Endothelial cell of umbilical vein (primary cell): ENCODE data around the gene CABLES1. TPM values are rescaled to one million over a fixed set of nuclear protein-coding genes. Genes with fewer than 3 reads are reported as not detected.

Experiments
- BruUV-seq: library from RNA; stranded (reverse); fragments of 400-500 nt; replicated peaks from 2 replicates; lab custom pipeline; 2021; lab: Mats Ljungman, UMichigan
- CTCF ChIA-PET: fragments of 300-600, 350-600 bp; sonication (Branson Sonifier 250); formaldehyde crosslinking; loops from one replicate; lab custom pipeline; 2021; ENCODE audit warnings: antibody characterized with exemption, inconsistent platforms; lab: Charles Lee
- POLR2A ChIA-PET: fragments of 300-600, 350-600 bp; sonication (Branson Sonifier 250); formaldehyde crosslinking; loops from one replicate; lab custom pipeline; 2021; ENCODE audit warnings: antibody characterized with exemption, inconsistent platforms; lab: Charles Lee
- DNase-seq: peaks from one replicate; pipeline ENCODE4 v3.0.0-alpha.2; 2011; ENCODE audit warnings: low read depth, low spot score
- FAIRE-seq: peaks from 2 replicates; lab custom pipeline; 2011; peaks lifted over from hg19 to GRCh38; lab: Jason Lieb, UNC
- H2AFZ ChIP-seq: 2 replicates; pipeline ENCODE4 v1.6.0; 2012; ENCODE audit warnings: low read depth, low read length, control low read depth, inconsistent platforms
- H3K27ac ChIP-seq: 2 replicates; pipeline ENCODE4 v1.5.1; 2011; ENCODE audit warnings: low read depth, mild to moderate bottlenecking, control low read depth, low read length, moderate library complexity; ENCODE audit not compliant: insufficient read depth
- H3K27me3 ChIP-seq, 2 experiments: 2 replicates each; pipeline versions ENCODE4 v1.6.0 to v1.6.1; 2011; ENCODE audit warnings: low read length in 2 of 2, mixed read lengths in 1 of 2; ENCODE audit not compliant: control insufficient read depth in 2 of 2, insufficient read depth in 2 of 2
- H3K36me3 ChIP-seq, 2 experiments: 2 replicates in 1 of 2; 3 replicates in 1 of 2; pipeline ENCODE4 v1.5.1; 2011; ENCODE audit warnings: low read length in 2 of 2, mild to moderate bottlenecking in 1 of 2, moderate library complexity in 1 of 2; ENCODE audit not compliant: control insufficient read depth in 2 of 2, insufficient read depth in 2 of 2; ENCODE audit errors: extremely low read depth in 1 of 2
- H3K4me1 ChIP-seq: 3 replicates; pipeline ENCODE4 v1.5.1; 2011; ENCODE audit warnings: mild to moderate bottlenecking, low read length; ENCODE audit not compliant: control insufficient read depth, insufficient read depth; ENCODE audit errors: extremely low read depth
- H3K4me2 ChIP-seq: 2 replicates; pipeline ENCODE4 v1.6.1; 2011; ENCODE audit warnings: low read length, control low read depth, mixed read lengths; ENCODE audit not compliant: insufficient read depth
- H3K4me3 ChIP-seq, 3 experiments: fragments of 200-600 bp in 1 of 3; sonication (generic), shearing (Covaris generic) in 1 of 3; replicated peaks in 1 of 3; 2 replicates each; pipeline ENCODE4 v1.5.1; 2011 to 2016; ENCODE audit warnings: control low read depth in 3 of 3, low read length in 3 of 3, mild to moderate bottlenecking in 2 of 3, inconsistent platforms in 1 of 3, low read depth in 1 of 3, moderate library complexity in 1 of 3; ENCODE audit not compliant: insufficient read depth in 1 of 3
- H3K79me2 ChIP-seq: 2 replicates; pipeline ENCODE4 v1.6.0; 2012; ENCODE audit warnings: low read length, inconsistent platforms; ENCODE audit not compliant: control insufficient read depth, insufficient read depth
- H3K9ac ChIP-seq: replicated peaks from 2 replicates; pipeline ENCODE3; 2011; ENCODE audit warnings: low read length, control low read depth; ENCODE audit not compliant: insufficient read depth; ENCODE audit errors: extremely low read depth
- H3K9me1 ChIP-seq: replicated peaks from 3 replicates; pipeline ENCODE4 v1.6.0; 2011; ENCODE audit warnings: mild to moderate bottlenecking, low read length; ENCODE audit not compliant: control insufficient read depth, insufficient read depth; ENCODE audit errors: extremely low read depth
- H3K9me3 ChIP-seq: replicated peaks from 2 replicates; pipeline ENCODE4 v1.5.1; 2012; ENCODE audit warnings: low read length, inconsistent platforms; ENCODE audit not compliant: control insufficient read depth, insufficient read depth
- H4K20me1 ChIP-seq: replicated peaks from 2 replicates; pipeline ENCODE3; 2011; ENCODE audit warnings: mild to moderate bottlenecking, low read length; ENCODE audit not compliant: control insufficient read depth, insufficient read depth; ENCODE audit errors: extremely low read depth
- EZH2 ChIP-seq: IDR thresholded peaks from 2 replicates; pipeline ENCODE4 v1.6.1; 2012; ENCODE audit warnings: borderline replicate concordance, low read depth, mild to moderate bottlenecking, moderate library complexity, low read length, inconsistent platforms; ENCODE audit not compliant: severe bottlenecking
- FOS ChIP-seq: IDR thresholded peaks from 2 replicates; pipeline ENCODE4 v1.6.1; 2011; ENCODE audit warnings: mild to moderate bottlenecking, low read length, moderate library complexity, borderline replicate concordance; ENCODE audit not compliant: insufficient read depth
- GATA2 ChIP-seq: IDR thresholded peaks from 2 replicates; pipeline ENCODE4 v1.7.0; 2011; ENCODE audit warnings: low read depth, mild to moderate bottlenecking, moderate library complexity, mixed read lengths, low read length; ENCODE audit not compliant: insufficient read length, insufficient read depth
- JUN ChIP-seq: IDR thresholded peaks from 2 replicates; pipeline ENCODE4 v1.6.1; 2011; ENCODE audit warnings: borderline replicate concordance, low read depth; ENCODE audit not compliant: insufficient read length, insufficient read depth
- MAX ChIP-seq: IDR thresholded peaks from 2 replicates; pipeline ENCODE4 v1.6.1; 2011; ENCODE audit not compliant: insufficient read depth, insufficient read length
- MYC ChIP-seq: IDR thresholded peaks from one replicate; pipeline ENCODE4 v1.6.1; 2011; ENCODE audit warnings: mild to moderate bottlenecking, low read depth, low read length
- POLR2A ChIP-seq: IDR thresholded peaks from 2 replicates; pipeline ENCODE4 v1.6.1; 2012; ENCODE audit warnings: low read depth, mild to moderate bottlenecking, control low read depth, low read length
- POLR2AphosphoS5 ChIP-seq: IDR thresholded peaks from 2 replicates; pipeline ENCODE4 v1.6.1; 2012; ENCODE audit warnings: low read depth, mild to moderate bottlenecking, control low read depth, low read length, moderate library complexity; ENCODE audit not compliant: insufficient read depth
- dilution Hi-C: fragments of 300-500 bp; cut with MboI; formaldehyde crosslinking; loops from one replicate; pipeline ENCODE4 v1.15.0; 2019; ENCODE audit warnings: low sequenced_read_pairs; ENCODE audit not compliant: extremely low pct_ligation_motif_present
- intact Hi-C: fragments of 100-400 bp; cut with micrococcal nuclease; formaldehyde crosslinking; loops from one replicate; pipeline ENCODE4 v1.10.0; 2022
- polyA plus RNA-seq, 4 experiments: library from polyadenylated mRNA; depleted of rRNA in 3 of 4; stranded (reverse) in 3 of 4; unstranded in 1 of 4; fragments of >200 nt; gene quantifications; 2 replicates each; pipeline versions ENCODE4 v1.2.1 to v1.2.3, GENCODE V29; 2011 to 2012; ENCODE audit warnings: missing spikeins in 1 of 4
- total RNA-seq: library from RNA; stranded (reverse); gene quantifications from 2 replicates; pipeline ENCODE4 v1.2.3, GENCODE V29; 2021
- TF ChIP-seq, protein P1 (sequence below), 2 donors: IDR thresholded peaks; 1 replicate in 1 of 2; 2 replicates in 1 of 2; pipeline ENCODE4 v1.5.1; 2011; ENCODE audit warnings: low read length in 2 of 2, mild to moderate bottlenecking in 2 of 2, moderate library complexity in 2 of 2, control low read depth in 1 of 2, inconsistent platforms in 1 of 2, low read depth in 1 of 2; ENCODE audit not compliant: insufficient read depth in 1 of 2; ENCODE audit errors: extremely low read depth in 1 of 2

Gene CABLES1
- total and polyA plus RNA-seq, 2 donors (not counting 3 experiments of a cell fraction or from before 2014, with no cell fraction given): 40.2 to 71.1 TPM

- intact Hi-C loops (no loop called here), dilution Hi-C loops (no loop called here)
- POLR2A ChIA-PET: no interaction called here
- peaks cover 73% of the 10 kb centered on the region for H3K79me2 ChIP-seq
- no peak overlapping the region for H3K27ac ChIP-seq
- no peak overlapping the region for H2AFZ ChIP-seq
- H3K36me3 ChIP-seq: peaks cover under 1 to 5% of the 10 kb centered on the region in 2 experiments
- no peak for DNase-seq
- H3K9me1 ChIP-seq: no peaks in the 10 kb centered on the region
- BruUV-seq: no TSS peak
- H3K9me3 ChIP-seq: no peaks in the 10 kb centered on the region
- peak; percentile 8 for FAIRE-seq
- no peak overlapping the region for H3K9ac ChIP-seq
- peaks cover 32% of the 10 kb centered on the region for H3K4me1 ChIP-seq
- no peak overlapping the region for H3K4me2 ChIP-seq
- CTCF ChIA-PET: interaction anchor here (1.0 to 2.5 kb wide), 4 partner anchors 12 to 268 kb away, joined by 3 to 6 read pairs (median 4); no protein-coding TSS in a partner anchor
- no peak overlapping the region for H3K4me3 ChIP-seq
- no peaks in the 10 kb centered on the region for H4K20me1 ChIP-seq
- no peaks in the 10 kb centered on the region for H3K27me3 ChIP-seq
- no peak for TF ChIP-seq FOS
- TF ChIP-seq GATA2: no peak
- TF ChIP-seq MYC: no peak
- no peak for TF ChIP-seq POLR2AphosphoS5
- TF ChIP-seq POLR2A: no peak
- TF ChIP-seq JUN: no peak
- TF ChIP-seq, protein P1, sequence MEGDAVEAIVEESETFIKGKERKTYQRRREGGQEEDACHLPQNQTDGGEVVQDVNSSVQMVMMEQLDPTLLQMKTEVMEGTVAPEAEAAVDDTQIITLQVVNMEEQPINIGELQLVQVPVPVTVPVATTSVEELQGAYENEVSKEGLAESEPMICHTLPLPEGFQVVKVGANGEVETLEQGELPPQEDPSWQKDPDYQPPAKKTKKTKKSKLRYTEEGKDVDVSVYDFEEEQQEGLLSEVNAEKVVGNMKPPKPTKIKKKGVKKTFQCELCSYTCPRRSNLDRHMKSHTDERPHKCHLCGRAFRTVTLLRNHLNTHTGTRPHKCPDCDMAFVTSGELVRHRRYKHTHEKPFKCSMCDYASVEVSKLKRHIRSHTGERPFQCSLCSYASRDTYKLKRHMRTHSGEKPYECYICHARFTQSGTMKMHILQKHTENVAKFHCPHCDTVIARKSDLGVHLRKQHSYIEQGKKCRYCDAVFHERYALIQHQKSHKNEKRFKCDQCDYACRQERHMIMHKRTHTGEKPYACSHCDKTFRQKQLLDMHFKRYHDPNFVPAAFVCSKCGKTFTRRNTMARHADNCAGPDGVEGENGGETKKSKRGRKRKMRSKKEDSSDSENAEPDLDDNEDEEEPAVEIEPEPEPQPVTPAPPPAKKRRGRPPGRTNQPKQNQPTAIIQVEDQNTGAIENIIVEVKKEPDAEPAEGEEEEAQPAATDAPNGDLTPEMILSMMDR (IDR thresholded peaks at IDR 0.05; ENCODE audit: extremely low read depth in 1 of 2, insufficient read depth in 1 of 2, low read depth in 1 of 2, low read length in 2 of 2): no peak
- TF ChIP-seq EZH2: no peak
- no peak for TF ChIP-seq MAX
These were observed 7.9 kb downstream of the CABLES1 start for GRCh38 chr18:23143016-23143814.
